GM21619 (cell line): Measurements from ENCODE around the gene DIP2C.

ENCODE experiments used
- ATAC-seq: cut with Tn5 transposase; IDR thresholded peaks from one replicate; pipeline ENCODE4 v1.9.1; 2021; ENCODE audit not compliant: unreplicated experiment

The DIP2C gene

GRCh38 chr10:676178-676577 is 13.3 kb downstream of the DIP2C start:
- ATAC-seq: no peak

GRCh38 chr10:675532-675931 is 13.9 kb downstream of the DIP2C start:
- no peak for ATAC-seq

GRCh38 chr10:673492-673891 is 16.0 kb downstream of the DIP2C start:
- ATAC-seq: no peak

GRCh38 chr10:672992-673391 is 16.5 kb downstream of the DIP2C start:
- ATAC-seq: no peak

GRCh38 chr10:672203-672602 is 17.3 kb downstream of the DIP2C start:
- no peak for ATAC-seq

GRCh38 chr10:670990-671389 is 18.5 kb downstream of the DIP2C start:
- ATAC-seq: no peak

- ATAC-seq: no peak
These were observed 19.4 kb downstream of the DIP2C start for GRCh38 chr10:670038-670437.

GRCh38 chr10:668786-669485 is 20.5 kb downstream of the DIP2C start:
- ATAC-seq: no peak

GRCh38 chr10:667602-668143 is 21.8 kb downstream of the DIP2C start:
- ATAC-seq: no peak

- ATAC-seq: no peak
These were observed 22.4 kb downstream of the DIP2C start for GRCh38 chr10:667096-667495.

GRCh38 chr10:666237-667012 is 23.0 kb downstream of the DIP2C start:
- no peak for ATAC-seq

- ATAC-seq: no peak
These were observed 23.8 kb downstream of the DIP2C start for GRCh38 chr10:665579-666091.

- no peak for ATAC-seq
These were observed 24.6 kb downstream of the DIP2C start for GRCh38 chr10:664893-665292.

GRCh38 chr10:664301-664700 is 25.2 kb downstream of the DIP2C start:
- no peak for ATAC-seq

GRCh38 chr10:663831-664251 is 25.6 kb downstream of the DIP2C start:
- no peak for ATAC-seq

- no peak for ATAC-seq
These were observed 26.1 kb downstream of the DIP2C start for GRCh38 chr10:663466-663751.

- ATAC-seq: no peak
These were observed 26.6 kb downstream of the DIP2C start for GRCh38 chr10:662686-663465.

- no peak for ATAC-seq
These were observed 27.3 kb downstream of the DIP2C start for GRCh38 chr10:662223-662605.

GRCh38 chr10:661597-662222 is 27.8 kb downstream of the DIP2C start:
- no peak for ATAC-seq

- ATAC-seq: no peak
These were observed 28.4 kb downstream of the DIP2C start for GRCh38 chr10:660970-661596.
